ENCODE data around the gene RHBDD3. TPM values are rescaled to one million over a fixed set of nuclear protein-coding genes. Genes with fewer than 3 reads are reported as not detected.

RHBDD3 gene
- total and polyA plus RNA-seq, 2 of the 8 experiments (the other 6 are each of a cell fraction or from before 2014, with no cell fraction given) = 72.1 to 117 TPM

- H2BK20ac ChIP-seq (ENCODE audit: low read length) = no peak overlapping the region
- H3K23ac ChIP-seq (ENCODE audit: insufficient read length) = no peak overlapping the region
- no peak overlapping the region for H3K18ac ChIP-seq (ENCODE audit: extremely low read depth, low read length)
- 87% methylated on average over 8 of the region's 11 CpGs; no CpG with 5 or more reads in 1 of the 2 experiments for WGBS, 2 experiments (ENCODE audit: extremely low coverage in 1 of 2, insufficient coverage in 1 of 2, insufficient read length in 1 of 2, insufficient replicate concordance in 2 of 2, low coverage in 1 of 2, low lambda C conversion rate in 2 of 2, missing lambda C conversion rate in 1 of 2)
- no peak overlapping the region for H2BK12ac ChIP-seq (ENCODE audit: low read depth, low read length)
- ChIA-PET POLR2A (ENCODE audit: partially characterized antibody) (interaction anchor here (0.7 to 1.7 kb wide), 6 partner anchors 10 to 68 kb away, joined by 3 to 6 read pairs (median 3); partner anchors contain the start of gene EWSR1), CTCF (ENCODE audit: partially characterized antibody) (interaction anchor here (1.0 to 6.5 kb wide), 6 partner anchors 9 to 38 kb away, joined by 3 to 54 read pairs (median 9); partner anchors contain the start of gene EMID1)
- H3K79me1 ChIP-seq (ENCODE audit: low read depth, low read length) = no peaks in the 10 kb centered on the region
- H4K20me1 ChIP-seq (replicated peaks in 1 of 2; ENCODE audit: control insufficient read depth in 1 of 2, insufficient read depth in 2 of 2, low read length in 2 of 2) = peaks cover 0 to 1% of the 10 kb centered on the region in 2 experiments
- no peak overlapping the region for H4K8ac ChIP-seq (ENCODE audit: extremely low read depth, insufficient read depth, low read length)
- no peak for DNase-seq (ENCODE audit: low read depth in 1 of 2, low spot score in 2 of 2)
- H3K4me1 ChIP-seq (replicated peaks in 1 of 4; ENCODE audit: control insufficient read depth in 3 of 4, insufficient read depth in 4 of 4, low read length in 3 of 4) = peaks cover 0 to 15% (median 8%) of the 10 kb centered on the region in 4 experiments; a peak in 6 of 7 replicates
- no peak overlapping the region for H3K27ac ChIP-seq (ENCODE audit: low read depth, low read length)
- no peaks in the 10 kb centered on the region; the same call in 1 of the 2 replicates for H3K23me2 ChIP-seq (ENCODE audit: low read depth, low read length)
- no peaks in the 10 kb centered on the region for H3K36me3 ChIP-seq (ENCODE audit: control insufficient read depth in 2 of 4, insufficient read depth in 4 of 4, low read length in 3 of 4)
- H2BK120ac ChIP-seq (replicated peaks; ENCODE audit: low read depth, low read length) = no peak overlapping the region
- no peak overlapping the region for H4K5ac ChIP-seq (ENCODE audit: insufficient read length, low read depth, low read length)
- no peak overlapping the region for H3K56ac ChIP-seq (replicated peaks; ENCODE audit: insufficient read length, low read depth, low read length)
- no peaks in the 10 kb centered on the region for H3K79me2 ChIP-seq (ENCODE audit: control insufficient read depth in 1 of 2, insufficient read depth in 2 of 2, low read length in 2 of 2)
- no peaks in the 10 kb centered on the region for H3K9me3 ChIP-seq (ENCODE audit: insufficient read depth in 2 of 2, low read depth in 1 of 2, low read length in 1 of 2)
- no peak for FAIRE-seq
- no peak overlapping the region for H2BK5ac ChIP-seq (ENCODE audit: low read depth, low read length)
- H4K91ac ChIP-seq (replicated peaks; ENCODE audit: insufficient read length, low read length) = no peak overlapping the region
- TF ChIP-seq KDM1A (IDR thresholded peaks at IDR 0.05; ENCODE audit: borderline replicate concordance, low read length) (peak; percentile 33; the same call in 1 of the 2 replicates), TBP (IDR thresholded peaks at IDR 0.05; ENCODE audit: low read depth, low read length) (no peak), SUZ12 (IDR thresholded peaks at IDR 0.05; ENCODE audit: low read length) (no peak), JUN (IDR thresholded peaks at IDR 0.05; ENCODE audit: low read depth, low read length) (no peak), BCL11A (IDR thresholded peaks at IDR 0.05; ENCODE audit: low read depth in 2 of 2, low read length in 2 of 2) (no peak)
- H3K9ac ChIP-seq (replicated peaks in 1 of 4; ENCODE audit: extremely low read depth in 1 of 4, low read depth in 3 of 4, low read length in 3 of 4) = no peak overlapping the region
- no peak overlapping the region for H3K14ac ChIP-seq (ENCODE audit: insufficient read length)
- H2AK5ac ChIP-seq (ENCODE audit: low read depth, low read length) = no peak overlapping the region
- no peaks in the 10 kb centered on the region for H3K27me3 ChIP-seq (replicated peaks in 1 of 4; ENCODE audit: control insufficient read depth in 3 of 4, extremely low read depth in 1 of 4, insufficient read depth in 3 of 4, low read length in 3 of 4)
- H3K4me3 ChIP-seq (ENCODE audit: extremely low read depth in 1 of 4, insufficient read depth in 2 of 4, low read depth in 3 of 4, low read length in 4 of 4) = no peak overlapping the region
- H3K4me2 ChIP-seq (ENCODE audit: insufficient read depth in 1 of 2, low read depth in 2 of 2, low read length in 2 of 2) = no peak overlapping the region
- H2BK15ac ChIP-seq (ENCODE audit: low read length) = no peak overlapping the region
- H3K4ac ChIP-seq (replicated peaks; ENCODE audit: insufficient read length, low read depth, low read length) = no peak overlapping the region
- no peak overlapping the region for H2AFZ ChIP-seq (ENCODE audit: low read length)
These were observed 48.9 kb downstream of the RHBDD3 start for GRCh38 chr22:29218758-29219408.
